ENCODE data around the gene EPHA2.

GRCh38 chr1:16088351-16088911 is 67.4 kb downstream of the EPHA2 start:
- TF ChIP-seq NFIC (IDR thresholded peaks at IDR 0.05; ENCODE audit: borderline replicate concordance) = no peak
- TF ChIP-seq CTCF (IDR thresholded peaks at IDR 0.05) = no peak
- no peak for TF ChIP-seq REST (IDR thresholded peaks at IDR 0.05; ENCODE audit: low read depth, low read length)
- no peak for TF ChIP-seq SMC3 (IDR thresholded peaks at IDR 0.05; ENCODE audit: low read depth, low read length)
- TF ChIP-seq PBX3 (IDR thresholded peaks at IDR 0.05) = no peak
- no peak for TF ChIP-seq MXI1 (IDR thresholded peaks at IDR 0.05; ENCODE audit: low read depth, low read length)
- no peak for TF ChIP-seq MAX (IDR thresholded peaks at IDR 0.05; ENCODE audit: low read depth)
